ENCODE measurements around the gene METRN.

DNA sequence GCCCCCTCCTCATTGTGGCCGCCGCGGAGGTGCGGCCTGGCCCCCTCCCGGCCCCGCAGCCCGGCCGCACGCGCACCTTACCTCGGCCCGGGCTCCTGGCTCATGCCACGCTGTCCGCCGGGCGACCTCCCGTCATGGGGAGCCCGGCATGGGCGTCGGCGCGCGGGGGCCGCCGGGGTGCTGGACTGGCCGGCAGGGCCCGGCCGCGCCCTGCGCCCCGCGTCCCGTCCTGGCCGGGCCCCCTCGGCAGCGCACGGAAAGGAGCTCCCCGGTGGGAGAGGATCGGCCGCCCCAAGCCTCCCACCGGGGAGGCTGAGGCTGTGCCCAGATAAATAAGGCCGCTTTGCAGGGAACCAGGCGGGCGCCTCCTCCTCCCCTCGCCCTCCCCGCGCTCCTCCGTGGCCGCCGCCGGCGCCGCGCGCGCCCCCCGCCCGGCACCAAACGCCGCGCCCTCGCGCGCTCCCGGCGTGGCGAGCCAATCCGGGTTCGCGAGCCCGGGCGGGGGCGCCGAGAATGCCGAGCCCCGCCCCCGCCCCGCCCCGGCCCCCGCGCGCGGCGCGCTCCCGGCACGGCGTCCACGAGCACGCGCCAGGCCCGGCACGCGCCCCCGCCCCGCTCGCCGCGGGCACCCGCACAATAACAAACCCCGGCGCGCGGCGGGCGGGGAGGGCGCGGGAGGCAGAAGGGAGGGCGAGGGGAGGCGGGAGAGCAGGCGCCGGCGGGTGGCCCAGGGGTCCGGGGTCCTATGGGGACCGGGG lies 9.3 kb upstream of the METRN start, which contains the start of gene FBXL16:
- TF ChIP-seq, protein P1, sequence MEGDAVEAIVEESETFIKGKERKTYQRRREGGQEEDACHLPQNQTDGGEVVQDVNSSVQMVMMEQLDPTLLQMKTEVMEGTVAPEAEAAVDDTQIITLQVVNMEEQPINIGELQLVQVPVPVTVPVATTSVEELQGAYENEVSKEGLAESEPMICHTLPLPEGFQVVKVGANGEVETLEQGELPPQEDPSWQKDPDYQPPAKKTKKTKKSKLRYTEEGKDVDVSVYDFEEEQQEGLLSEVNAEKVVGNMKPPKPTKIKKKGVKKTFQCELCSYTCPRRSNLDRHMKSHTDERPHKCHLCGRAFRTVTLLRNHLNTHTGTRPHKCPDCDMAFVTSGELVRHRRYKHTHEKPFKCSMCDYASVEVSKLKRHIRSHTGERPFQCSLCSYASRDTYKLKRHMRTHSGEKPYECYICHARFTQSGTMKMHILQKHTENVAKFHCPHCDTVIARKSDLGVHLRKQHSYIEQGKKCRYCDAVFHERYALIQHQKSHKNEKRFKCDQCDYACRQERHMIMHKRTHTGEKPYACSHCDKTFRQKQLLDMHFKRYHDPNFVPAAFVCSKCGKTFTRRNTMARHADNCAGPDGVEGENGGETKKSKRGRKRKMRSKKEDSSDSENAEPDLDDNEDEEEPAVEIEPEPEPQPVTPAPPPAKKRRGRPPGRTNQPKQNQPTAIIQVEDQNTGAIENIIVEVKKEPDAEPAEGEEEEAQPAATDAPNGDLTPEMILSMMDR (IDR thresholded peaks at IDR 0.05; ENCODE audit: low read depth, low read length), result no peak
- TF ChIP-seq EZH2phosphoT487 (IDR thresholded peaks at IDR 0.05; ENCODE audit: low read depth), result no peak
